Muscle of leg (tissue), 11 donors: Measurements from ENCODE around the gene IKBKG. TPM values are rescaled to one million over a fixed set of nuclear protein-coding genes. Genes with fewer than 3 reads are reported as not detected.

ENCODE experiments used
- DNase-seq: peaks from one replicate; pipeline ENCODE4 v3.0.0; 2013
- H3K27ac ChIP-seq: one replicate; pipeline ENCODE4 v1.5.1; 2013; ENCODE audit warnings: mild to moderate bottlenecking, low read length, control low read depth
- H3K27me3 ChIP-seq: one replicate; pipeline ENCODE4 v1.6.1; 2013; ENCODE audit warnings: low read length; ENCODE audit not compliant: control insufficient read depth, insufficient read depth
- H3K36me3 ChIP-seq: one replicate; pipeline ENCODE4 v1.6.1; 2013; ENCODE audit warnings: low read length; ENCODE audit not compliant: control insufficient read depth, insufficient read depth
- H3K4me1 ChIP-seq: one replicate; pipeline ENCODE4 v1.6.1; 2013; ENCODE audit warnings: low read length; ENCODE audit not compliant: control insufficient read depth, insufficient read depth
- H3K4me3 ChIP-seq: one replicate; pipeline ENCODE4 v1.5.1; 2013; ENCODE audit warnings: low read length, control low read depth
- H3K9me3 ChIP-seq: replicated peaks from 2 replicates; pipeline ENCODE4 v1.6.1; 2013; ENCODE audit warnings: low read depth, low read length; ENCODE audit not compliant: control insufficient read depth
- WGBS: methylation state at CpG from one replicate; pipeline ENCODE4 v1.1.5; 2013; ENCODE audit warnings: missing lambda C conversion rate; ENCODE audit not compliant: insufficient coverage; 5-methylcytosine and 5-hydroxymethylcytosine counted together
- polyA plus RNA-seq, 8 donors: library from polyadenylated mRNA; unstranded; fragments of 120-200 nt; gene quantifications; one replicate each; pipeline versions ENCODE4 v1.2.1 to v1.2.3, GENCODE V29; 2013; ENCODE audit warnings: inconsistent platforms in 1 of 8, low replicate concordance in 1 of 8; ENCODE audit not compliant: insufficient read length in 8 of 8, insufficient read depth in 1 of 8
- total RNA-seq: library from RNA; stranded (reverse); fragments of 120-200 nt; gene quantifications from one replicate; pipeline ENCODE4 v1.2.4, GENCODE V29; 2013

The IKBKG gene
- total and polyA plus RNA-seq, 9 donors: 9.4 to 16.3 (median 13.6) TPM

DNA sequence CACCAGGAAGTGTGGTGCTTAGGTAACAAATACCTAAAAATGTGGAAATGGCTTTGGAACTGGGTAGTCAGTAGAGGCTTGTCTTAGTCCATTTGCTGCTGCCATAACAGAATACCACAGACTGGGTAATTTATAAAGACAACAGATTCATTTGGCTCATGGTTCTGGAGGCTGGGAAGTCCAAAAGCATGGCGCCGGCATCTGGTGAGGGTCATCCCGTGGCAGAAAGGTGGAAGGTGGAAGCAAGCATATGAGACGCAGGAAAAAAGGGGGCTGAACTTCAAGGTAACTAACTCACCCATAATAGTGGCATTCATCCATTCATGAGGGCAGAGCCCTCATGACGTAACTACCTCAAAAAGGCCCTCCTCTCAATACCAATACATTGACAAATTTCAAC, 38.0 kb upstream of the IKBKG start:
- Histone ChIP-seq H3K27ac (no peak overlapping the region), H3K27me3 (no peaks in the 10 kb centered on the region), H3K9me3 (no peaks in the 10 kb centered on the region), H3K4me1 (no peaks in the 10 kb centered on the region), H3K36me3 (peaks cover 30% of the 10 kb centered on the region), H3K4me3 (no peak overlapping the region)
- DNase-seq: no peak
- no CpG with 5 or more reads among the region's 5 CpGs for WGBS

DNA sequence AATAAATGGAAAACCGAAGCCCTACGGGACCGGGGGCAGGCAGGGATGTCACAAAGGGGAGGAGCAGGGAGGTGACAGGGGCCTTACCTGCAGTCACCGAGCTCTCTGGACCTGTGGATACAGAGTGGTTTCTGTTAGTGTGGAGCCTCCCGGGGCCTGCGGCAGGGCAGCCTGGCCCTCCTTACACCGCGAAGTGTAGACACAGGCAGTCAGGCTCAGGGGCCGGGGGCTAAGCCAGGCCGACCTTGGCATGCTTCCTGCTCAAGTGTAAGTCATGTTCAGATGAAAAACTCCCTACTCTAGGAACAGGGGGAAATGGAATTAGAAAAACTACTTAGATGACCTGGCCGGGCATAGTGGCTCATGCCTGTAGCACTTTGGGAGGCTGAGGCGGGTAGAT, 35.7 kb upstream of the IKBKG start:
- H3K4me3 ChIP-seq: no peak overlapping the region
- no peaks in the 10 kb centered on the region for H3K9me3 ChIP-seq
- peaks cover 18% of the 10 kb centered on the region for H3K36me3 ChIP-seq
- H3K27me3 ChIP-seq: no peaks in the 10 kb centered on the region
- DNase-seq: no peak
- peaks cover 10% of the 10 kb centered on the region for H3K4me1 ChIP-seq
- 63% methylated on average over 3 of the region's 12 CpGs for WGBS
- no peak overlapping the region for H3K27ac ChIP-seq

DNA sequence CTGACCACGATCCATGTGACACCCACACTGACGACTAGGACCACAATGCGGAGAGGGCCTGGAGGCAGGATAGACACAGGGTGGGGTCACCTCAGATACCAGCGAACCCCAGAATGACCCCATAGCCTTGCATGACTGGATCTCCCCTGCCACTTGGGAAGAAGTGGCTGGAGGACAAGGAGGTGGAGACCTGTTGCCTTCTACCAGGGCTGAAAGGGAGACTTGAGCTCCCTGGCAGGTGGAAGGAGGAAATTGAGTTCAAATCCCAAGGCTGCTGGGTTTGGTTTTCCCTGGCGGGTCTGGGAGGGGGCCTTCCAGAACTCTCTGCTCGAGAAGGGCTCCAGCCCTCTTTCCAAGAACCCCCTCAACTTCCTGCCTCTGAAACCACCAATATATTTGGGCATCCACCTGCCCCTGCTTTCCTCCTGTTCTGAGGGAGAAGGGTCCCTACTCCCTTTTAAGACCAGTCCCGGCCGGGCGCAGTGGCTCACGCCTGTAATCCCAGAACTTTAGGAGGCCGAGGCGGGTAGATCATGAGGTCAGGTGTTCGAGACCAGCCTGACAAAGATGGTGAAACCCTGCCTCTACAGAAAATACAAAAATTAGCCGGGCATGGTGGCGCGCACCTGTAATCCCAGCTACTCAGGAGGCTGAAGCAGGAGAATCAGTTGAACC, 34.4 kb upstream of the IKBKG start:
- DNase-seq: no peak
- H3K27me3 ChIP-seq: no peaks in the 10 kb centered on the region
- no peak overlapping the region for H3K4me3 ChIP-seq
- H3K27ac ChIP-seq: no peak overlapping the region
- peaks cover 6% of the 10 kb centered on the region for H3K36me3 ChIP-seq
- H3K9me3 ChIP-seq: no peaks in the 10 kb centered on the region
- peaks cover 22% of the 10 kb centered on the region for H3K4me1 ChIP-seq
- WGBS: 93% methylated on average over 9 of the region's 16 CpGs

DNA sequence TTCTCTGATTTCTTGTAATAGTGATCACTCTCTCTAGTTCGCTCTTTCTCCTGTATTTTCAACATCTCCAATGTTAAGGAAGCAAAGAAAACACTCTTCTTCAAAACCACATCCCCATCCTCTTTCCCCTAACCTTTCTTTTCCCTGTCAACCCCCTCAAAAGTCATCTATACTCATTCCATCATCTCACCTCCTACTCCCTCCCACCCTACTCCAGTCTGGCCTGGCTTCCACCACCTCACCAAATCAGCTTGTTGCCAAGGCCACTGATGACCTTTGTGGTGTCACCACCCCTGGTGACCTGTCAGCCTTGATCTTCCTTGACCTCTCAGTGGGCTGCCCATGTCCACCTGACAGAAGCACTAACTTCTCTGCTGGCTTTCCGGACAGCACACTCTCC, 33.7 kb upstream of the IKBKG start:
- no peak for DNase-seq
- H3K27me3 ChIP-seq: no peaks in the 10 kb centered on the region
- no peak overlapping the region for H3K27ac ChIP-seq
- H3K4me3 ChIP-seq: no peak overlapping the region
- H3K4me1 ChIP-seq: peaks cover 23% of the 10 kb centered on the region
- H3K36me3 ChIP-seq: peaks cover 6% of the 10 kb centered on the region
- WGBS: 80% methylated on average over 2 of the region's 2 CpGs
- H3K9me3 ChIP-seq: no peaks in the 10 kb centered on the region

DNA sequence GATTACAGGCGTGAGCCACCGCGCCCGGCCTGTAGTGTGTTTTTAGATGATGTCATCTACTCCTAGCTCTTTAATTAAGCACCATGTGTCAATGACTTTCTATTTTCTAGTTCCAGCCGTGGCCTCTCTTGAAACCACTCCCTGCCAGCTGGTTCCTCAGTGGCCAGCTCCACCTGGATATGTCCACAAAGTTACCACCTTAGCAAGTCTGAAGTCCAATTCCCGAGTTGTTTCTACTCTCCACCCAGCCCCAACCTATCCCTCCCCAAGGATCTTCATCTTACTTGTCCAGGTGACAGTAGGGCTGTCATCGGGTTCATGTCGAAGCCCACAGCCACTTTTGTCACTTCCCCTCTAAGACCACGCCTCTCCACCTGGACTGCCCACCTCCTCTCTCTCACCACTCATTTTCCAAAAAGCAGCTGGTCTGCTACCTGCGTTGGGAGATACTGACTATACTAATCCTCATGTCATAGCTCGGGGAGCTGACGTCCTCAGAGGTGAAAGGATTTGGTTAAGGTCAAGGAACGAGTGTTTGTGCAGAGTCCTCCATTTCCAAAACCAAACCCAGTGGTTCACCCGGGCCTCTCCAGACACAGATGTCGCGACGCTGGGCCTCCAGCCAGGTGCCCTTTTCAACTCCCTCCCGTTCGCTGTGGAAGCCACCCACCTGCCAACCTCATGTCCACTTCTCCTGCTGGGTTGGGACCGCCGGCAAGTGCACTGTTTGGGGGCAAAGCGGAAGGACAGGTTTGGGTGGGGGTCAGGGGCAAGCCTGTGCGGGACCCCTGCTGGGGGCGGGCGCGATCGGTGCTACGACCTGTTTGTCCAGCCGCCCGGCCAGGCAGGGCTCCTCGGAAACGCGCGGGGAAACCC, 32.1 kb upstream of the IKBKG start:
- H3K36me3 ChIP-seq: peaks cover 6% of the 10 kb centered on the region
- no peaks in the 10 kb centered on the region for H3K27me3 ChIP-seq
- peaks cover 23% of the 10 kb centered on the region for H3K4me1 ChIP-seq
- DNase-seq: peak; percentile 55
- WGBS: 43% methylated on average over 24 of the region's 34 CpGs
- peak overlapping the region; percentile 67 for H3K4me3 ChIP-seq
- H3K27ac ChIP-seq: peak overlapping the region; percentile 94
- H3K9me3 ChIP-seq: no peaks in the 10 kb centered on the region

DNA sequence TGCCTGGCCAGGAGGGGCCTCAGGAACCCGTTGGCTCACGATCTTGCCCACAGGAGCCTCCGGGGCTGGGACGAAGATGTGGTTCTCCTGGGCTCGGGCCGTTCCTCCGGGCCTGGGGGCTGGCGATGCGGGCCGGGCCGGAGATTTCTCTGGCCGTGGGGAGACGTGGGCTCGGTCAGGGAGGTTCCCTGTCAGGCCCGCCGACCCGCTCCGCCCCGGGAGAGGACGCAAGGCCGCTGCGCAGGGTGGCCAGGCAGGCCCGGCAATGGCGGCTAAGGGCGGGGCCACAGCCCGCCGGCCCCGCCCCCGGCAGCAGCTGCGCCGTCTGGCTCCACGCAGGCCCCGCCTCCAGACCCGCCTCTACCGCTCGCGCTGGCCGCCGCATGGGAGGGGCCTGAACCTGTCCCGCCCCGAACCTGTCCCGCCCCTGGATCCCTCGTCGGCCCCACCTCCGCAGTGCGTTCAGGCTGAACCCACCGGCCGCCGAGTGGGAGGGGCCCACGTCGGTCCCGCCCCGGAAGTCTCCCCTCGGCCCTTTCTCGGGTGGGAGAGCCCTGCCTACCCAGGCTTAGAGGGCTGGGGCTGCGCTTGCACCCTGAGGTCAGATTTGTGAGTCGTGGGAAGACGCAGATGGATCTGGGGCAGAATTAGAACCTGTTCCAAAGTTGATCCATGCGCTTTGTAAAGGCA, 31.3 kb upstream of the IKBKG start, which contains the start of gene FAM3A:
Gene FAM3A (minus strand): TSS at position 267 of the 690 bp plus-strand sequence. CDS start 460 bp downstream, outside the sequence.
- Histone ChIP-seq H3K4me3 (peak within 1 kb of the TSS; percentile 67), H3K4me1 (peaks cover 23% of the 10 kb centered on the region), H3K9me3 (no peaks in the 10 kb centered on the region), H3K36me3 (peaks cover 5% of the 10 kb centered on the region), H3K27me3 (no peaks in the 10 kb centered on the region), H3K27ac (peak within 1 kb of the TSS; percentile 95)
- peak; percentile 95 for DNase-seq
- WGBS: 33% methylated on average over 54 of the region's 59 CpGs

DNA sequence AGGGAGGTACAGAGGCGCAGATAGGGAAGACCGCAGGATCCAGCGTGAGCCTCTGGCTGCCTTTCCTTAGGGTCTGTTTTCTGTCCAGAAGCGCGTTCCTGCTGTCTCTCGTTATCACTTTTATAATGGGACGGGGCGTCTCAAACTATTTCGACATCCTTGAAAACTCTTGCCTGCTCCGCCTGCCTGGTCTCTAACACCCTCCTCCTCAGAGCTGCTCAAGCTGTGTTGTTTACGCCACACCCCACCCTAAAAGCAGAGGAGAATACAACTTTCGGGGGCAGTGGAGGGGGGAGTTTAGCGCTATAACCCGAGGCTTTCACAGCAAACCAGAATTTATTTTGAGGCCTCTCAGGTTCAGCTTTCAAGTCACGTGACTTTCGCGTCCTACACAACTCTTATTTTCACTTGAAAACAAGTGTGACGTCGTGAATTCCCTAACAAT, 30.7 kb upstream of the IKBKG start:
- Histone ChIP-seq H3K36me3 (no peaks in the 10 kb centered on the region), H3K9me3 (no peaks in the 10 kb centered on the region), H3K4me1 (peaks cover 23% of the 10 kb centered on the region), H3K4me3 (peak overlapping the region; percentile 53), H3K27me3 (no peaks in the 10 kb centered on the region), H3K27ac (peak overlapping the region; percentile 95)
- 40% methylated on average over 16 of the region's 19 CpGs for WGBS
- peak; percentile 84 for DNase-seq

DNA sequence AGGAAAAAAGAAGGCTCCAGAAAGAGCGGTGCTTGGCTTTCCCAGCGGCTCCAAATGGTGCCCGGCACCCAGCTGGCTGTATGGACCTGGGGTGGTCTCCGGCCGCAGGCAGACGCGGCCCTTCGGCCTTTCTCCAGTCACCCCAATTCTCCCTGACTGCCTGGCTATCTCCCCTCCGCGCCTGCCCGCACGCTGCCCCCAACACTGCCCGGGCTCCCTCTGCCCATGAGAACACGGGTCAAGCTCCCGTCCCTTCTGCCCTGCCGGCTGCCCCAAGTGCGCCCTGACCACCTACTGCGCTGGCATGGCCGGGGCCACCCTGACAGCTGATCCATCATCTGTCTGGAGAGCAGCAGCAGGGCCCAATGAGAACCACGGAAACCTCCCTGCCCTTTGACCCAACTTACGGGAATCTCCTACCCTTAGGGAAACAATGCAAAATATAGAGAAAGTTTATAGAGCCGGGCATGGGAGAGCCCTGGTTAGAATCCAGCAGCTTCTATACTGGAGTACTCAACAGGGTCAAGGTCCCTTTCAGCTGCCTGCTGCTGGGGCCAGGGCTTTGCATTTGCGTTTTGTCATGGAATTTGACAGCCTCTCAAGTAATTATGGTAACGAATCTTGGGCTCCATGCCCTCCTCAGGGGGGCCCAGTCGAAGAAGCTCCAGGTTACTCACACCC, 30.2 kb upstream of the IKBKG start:
- H3K4me3 ChIP-seq: peak overlapping the region; percentile 53

DNA sequence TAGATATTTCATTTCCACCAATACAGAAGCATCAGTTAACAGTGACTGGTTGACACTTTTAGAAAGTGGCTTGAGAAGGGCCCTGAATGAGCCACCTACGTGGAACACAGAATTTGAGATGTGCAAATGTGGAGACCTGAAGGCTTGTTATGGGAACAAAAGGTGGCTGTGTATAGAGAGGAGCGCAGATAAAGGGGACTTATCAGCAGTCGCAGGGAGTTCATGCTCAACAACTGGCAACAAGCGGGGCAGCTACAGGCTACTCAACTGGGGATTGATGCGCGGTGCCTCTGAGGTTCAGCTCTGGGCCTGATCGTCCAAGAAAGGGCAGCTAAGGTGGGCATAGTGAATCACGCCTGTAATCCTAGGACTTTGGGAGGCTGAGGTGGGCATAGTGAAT, 28.0 kb upstream of the IKBKG start:
- peaks cover 23% of the 10 kb centered on the region for H3K4me1 ChIP-seq
- no peak overlapping the region for H3K27ac ChIP-seq
- 91% methylated on average over 7 of the region's 8 CpGs for WGBS
- no peak for DNase-seq
- no peak overlapping the region for H3K4me3 ChIP-seq
- no peaks in the 10 kb centered on the region for H3K9me3 ChIP-seq
- H3K36me3 ChIP-seq: no peaks in the 10 kb centered on the region
- H3K27me3 ChIP-seq: no peaks in the 10 kb centered on the region

More for the DNA sequence above, 30.2 kb upstream of the IKBKG start:
- Histone ChIP-seq H3K4me1 (peaks cover 23% of the 10 kb centered on the region), H3K36me3 (no peaks in the 10 kb centered on the region), H3K9me3 (no peaks in the 10 kb centered on the region), H3K27me3 (no peaks in the 10 kb centered on the region), H3K27ac (peak overlapping the region; percentile 95)
- WGBS: 37% methylated on average over 22 of the region's 25 CpGs
- DNase-seq: no peak
